OCI-LY7 (cell line): ENCODE results near the gene ABCB11. TPM values are rescaled to one million over a fixed set of nuclear protein-coding genes. Genes with fewer than 3 reads are reported as not detected.
A peak's percentile ranks its signal among the peaks of the same experiment; 100 is the strongest.

Source experiments
- BruUV-seq: library from RNA; stranded (reverse); fragments of 400-500 nt; replicated peaks from 2 replicates; lab custom pipeline; 2021; lab: Mats Ljungman, UMichigan
- CTCF ChIA-PET: fragments of 300-600 bp; sonication (Branson Sonifier 250); formaldehyde crosslinking; loops from one replicate; lab custom pipeline; 2022; ENCODE audit warnings: antibody characterized with exemption; ENCODE audit not compliant: unreplicated experiment; lab: Charles Lee
- POLR2A ChIA-PET: fragments of 300-600 bp; sonication (Branson Sonifier 250); formaldehyde crosslinking; loops from one replicate; lab custom pipeline; 2022; ENCODE audit warnings: antibody characterized with exemption; lab: Charles Lee
- DNase-seq: peaks from one replicate; pipeline ENCODE4 v3.0.0-alpha.2; 2015; ENCODE audit warnings: low spot score
- H2AFZ ChIP-seq: fragments of 200-600 bp; sonication (generic), shearing (Covaris generic); 2 replicates; pipeline ENCODE4 v1.6.1; 2014; ENCODE audit warnings: mild to moderate bottlenecking, antibody characterized with exemption, low read length, moderate library complexity
- H3K27ac ChIP-seq: fragments of 200-600 bp; sonication (generic); 2 replicates; pipeline ENCODE4 v1.5.1; 2014; ENCODE audit warnings: mixed run types, low read depth, mild to moderate bottlenecking, moderate library complexity, low read length, inconsistent platforms; ENCODE audit not compliant: poor library complexity, severe bottlenecking
- H3K36me3 ChIP-seq: fragments of 200-600 bp; sonication (generic); 2 replicates; pipeline ENCODE4 v1.6.1; 2014; ENCODE audit warnings: mild to moderate bottlenecking, antibody characterized with exemption, low read length, moderate library complexity, mixed read lengths; ENCODE audit not compliant: insufficient read depth
- H3K4me1 ChIP-seq: fragments of 200-600 bp; sonication (generic); 2 replicates; pipeline ENCODE4 v1.5.1; 2014; ENCODE audit warnings: mild to moderate bottlenecking, low read length; ENCODE audit not compliant: insufficient read depth, poor library complexity, severe bottlenecking
- H3K4me2 ChIP-seq: fragments of 200-600 bp; sonication (generic); 2 replicates; pipeline ENCODE4 v1.6.1; 2014; ENCODE audit warnings: mild to moderate bottlenecking, low read length
- H3K4me3 ChIP-seq: fragments of 200-600 bp; sonication (generic); 2 replicates; pipeline ENCODE4 v1.5.1; 2014; ENCODE audit warnings: mild to moderate bottlenecking, low read depth, low read length; ENCODE audit not compliant: poor library complexity, severe bottlenecking
- H3K79me2 ChIP-seq: fragments of 200-600 bp; sonication (generic); 2 replicates; pipeline ENCODE4 v1.6.1; 2016; ENCODE audit warnings: low read depth, mild to moderate bottlenecking, low read length, moderate library complexity, mixed read lengths; ENCODE audit not compliant: insufficient read depth
- H3K9me2 ChIP-seq: fragments of 200-600 bp; sonication (generic); 2 replicates; pipeline ENCODE4 v1.6.1; 2016; ENCODE audit warnings: mild to moderate bottlenecking, low read length, mixed read lengths; ENCODE audit not compliant: insufficient read depth
- H3K9me3 ChIP-seq: fragments of 200-600 bp; sonication (generic); 2 replicates; pipeline ENCODE4 v1.6.1; 2014; ENCODE audit warnings: mild to moderate bottlenecking, mixed run types, low read length, mixed read lengths
- H4K20me1 ChIP-seq: fragments of 200-600 bp; sonication (generic); 2 replicates; pipeline ENCODE4 v1.6.1; 2014; ENCODE audit warnings: mild to moderate bottlenecking, antibody characterized with exemption, low read length, moderate library complexity, mixed read lengths; ENCODE audit not compliant: insufficient read depth
- EZH2phosphoT487 ChIP-seq: fragments of 200-600 bp; sonication (generic); IDR thresholded peaks from 2 replicates; pipeline ENCODE4 v1.6.1; 2018; ENCODE audit warnings: low read depth, borderline replicate concordance, mild to moderate bottlenecking, mixed run types, antibody characterized with exemption, low read length, moderate library complexity, mixed read lengths
- intact Hi-C: fragments of 100-400 bp; cut with micrococcal nuclease; formaldehyde crosslinking; loops from one replicate; pipeline ENCODE4 v1.10.0; 2022; ENCODE audit not compliant: unreplicated experiment
- total RNA-seq, 2 experiments: library from RNA; depleted of rRNA in 1 of 2; stranded (reverse); fragments of >200 nt in 1 of 2; shearing (Covaris generic) in 1 of 2; gene quantifications; 2 replicates each; pipeline ENCODE4 v1.2.3, GENCODE V29; 2014 to 2022
- TF ChIP-seq, protein P1 (sequence below): fragments of 200-600 bp; sonication (generic); conservative IDR thresholded peaks from 2 replicates; pipeline ENCODE4 v1.5.1; 2014; ENCODE audit warnings: mild to moderate bottlenecking, antibody characterized with exemption, low read length, moderate library complexity, mixed read lengths

ABCB11 gene
- total RNA-seq, 2 experiments from 2014 or later = 0.04 TPM; not detected in 1

- Histone ChIP-seq H3K27ac (peak within 1 kb of the TSS; percentile 49), H3K36me3 (peaks cover 33% of the 10 kb centered on the region), H3K4me3 (peak within 1 kb of the TSS; percentile 93), H3K4me2 (peak within 1 kb of the TSS; percentile 83), H2AFZ (peak within 1 kb of the TSS; percentile 96; the same call in 1 of the 2 replicates), H3K9me3 (no peaks in the 10 kb centered on the region), H3K79me2 (peaks cover 12% of the 10 kb centered on the region), H3K4me1 (peaks cover 5% of the 10 kb centered on the region), H4K20me1 (no peaks in the 10 kb centered on the region), H3K9me2 (0 out of 2 replicates have a peak, but pooled peaks cover 3% of the 10 kb centered on the region)
- ChIA-PET POLR2A (no interaction called here), CTCF (no interaction called here)
- peak; percentile 95 for DNase-seq
- intact Hi-C loops = loop anchor here (10.0 kb wide), 1 partner anchor 645 kb away; the partner anchor contains the start of gene STK39
- BruUV-seq = TSS peak; percentile 72
- TF ChIP-seq, protein P1, sequence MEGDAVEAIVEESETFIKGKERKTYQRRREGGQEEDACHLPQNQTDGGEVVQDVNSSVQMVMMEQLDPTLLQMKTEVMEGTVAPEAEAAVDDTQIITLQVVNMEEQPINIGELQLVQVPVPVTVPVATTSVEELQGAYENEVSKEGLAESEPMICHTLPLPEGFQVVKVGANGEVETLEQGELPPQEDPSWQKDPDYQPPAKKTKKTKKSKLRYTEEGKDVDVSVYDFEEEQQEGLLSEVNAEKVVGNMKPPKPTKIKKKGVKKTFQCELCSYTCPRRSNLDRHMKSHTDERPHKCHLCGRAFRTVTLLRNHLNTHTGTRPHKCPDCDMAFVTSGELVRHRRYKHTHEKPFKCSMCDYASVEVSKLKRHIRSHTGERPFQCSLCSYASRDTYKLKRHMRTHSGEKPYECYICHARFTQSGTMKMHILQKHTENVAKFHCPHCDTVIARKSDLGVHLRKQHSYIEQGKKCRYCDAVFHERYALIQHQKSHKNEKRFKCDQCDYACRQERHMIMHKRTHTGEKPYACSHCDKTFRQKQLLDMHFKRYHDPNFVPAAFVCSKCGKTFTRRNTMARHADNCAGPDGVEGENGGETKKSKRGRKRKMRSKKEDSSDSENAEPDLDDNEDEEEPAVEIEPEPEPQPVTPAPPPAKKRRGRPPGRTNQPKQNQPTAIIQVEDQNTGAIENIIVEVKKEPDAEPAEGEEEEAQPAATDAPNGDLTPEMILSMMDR = no peak
- TF ChIP-seq EZH2phosphoT487 = no peak
Measured at GRCh38 chr2:168890006-168890782, 140.9 kb downstream of the ABCB11 start, which contains the start of gene SPC25. TSS of gene SPC25 (minus strand) at chr2:168890430. CDS start at chr2:168889519, 911 bp downstream.

DNA sequence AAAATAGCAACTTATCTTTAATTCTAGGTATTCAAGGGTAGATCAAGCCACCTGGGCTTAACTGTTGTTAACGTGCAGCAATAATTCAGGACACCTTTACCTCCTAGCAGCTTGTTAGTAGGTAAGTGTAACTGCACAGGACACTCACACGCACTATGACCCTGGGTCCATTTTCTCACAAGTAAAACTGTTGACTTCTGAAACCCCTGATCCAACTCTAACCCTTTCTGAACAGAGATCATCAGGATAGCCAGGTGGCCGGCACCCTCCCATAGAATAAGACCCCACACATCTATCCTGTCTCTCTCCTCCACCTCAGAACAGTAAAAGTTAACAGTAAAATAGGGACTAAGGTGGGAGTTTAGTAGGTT, 141.5 kb downstream of the ABCB11 start:
- no TSS peak for BruUV-seq
- POLR2A ChIA-PET = no interaction called here

More for the DNA sequence above, 141.5 kb downstream of the ABCB11 start:
- Histone ChIP-seq H3K4me2 (peak overlapping the region; percentile 83), H3K4me3 (peak overlapping the region; percentile 93), H4K20me1 (no peaks in the 10 kb centered on the region), H3K4me1 (peaks cover 5% of the 10 kb centered on the region), H3K27ac (peak overlapping the region; percentile 49), H3K36me3 (peaks cover 39% of the 10 kb centered on the region), H3K9me2 (0 out of 2 replicates have a peak, but pooled peaks cover 3% of the 10 kb centered on the region), H3K9me3 (no peaks in the 10 kb centered on the region), H2AFZ (peak overlapping the region; percentile 96; the same call in 1 of the 2 replicates), H3K79me2 (peaks cover 12% of the 10 kb centered on the region)
- intact Hi-C loops = loop anchor here (10.0 kb wide), 1 partner anchor 645 kb away; the partner anchor contains the start of gene STK39
- TF ChIP-seq, protein P1 = no peak
- no peak for TF ChIP-seq EZH2phosphoT487
- CTCF ChIA-PET = no interaction called here
- peak; percentile 24 for DNase-seq
